ENCODE data around the gene POT1. TPM values are rescaled to one million over a fixed set of nuclear protein-coding genes. Genes with fewer than 3 reads are reported as not detected.
"Not testable (repeated sequence)": the region's sequence is repeated elsewhere in the genome, so short reads cannot be mapped to it uniquely, and the experiment has no call there.

The POT1 gene
- 10 to 100 TPM; 27.3 to 27.8 TPM for total RNA-seq

GRCh38 chr7:124929467-124930172, at the start of gene POT1:
POT1 (minus strand) TSS chr7:124929825; CDS start chr7:124897173, 32,652 bp downstream.
- peaks cover 10% of the 10 kb centered on the region for H3K36me3 Mint-ChIP-seq
- ATAC-seq: peak; percentile 100
- H3K27me3 Mint-ChIP-seq: no peaks in the 10 kb centered on the region
- H3K27ac Mint-ChIP-seq: peak within 1 kb of the TSS; percentile 90 to 97
- DNase-seq (ENCODE audit: low spot score): peak; percentile 98
- no peaks in the 10 kb centered on the region for H3K9me3 Mint-ChIP-seq
- peaks cover 25 to 32% of the 10 kb centered on the region in 2 donors for H3K4me1 Mint-ChIP-seq (ENCODE audit: low read depth in 2 of 2)
- peak within 1 kb of the TSS; percentile 97 for H3K4me3 Mint-ChIP-seq

GRCh38 chr7:124975131-124975530, 45.5 kb upstream of the POT1 start:
- not testable (repeated sequence) for H3K36me3 Mint-ChIP-seq; H3K4me3 Mint-ChIP-seq; H3K4me1 Mint-ChIP-seq (ENCODE audit: low read depth in 2 of 2); ATAC-seq; H3K27me3 Mint-ChIP-seq; H3K27ac Mint-ChIP-seq; DNase-seq (ENCODE audit: low spot score)
- H3K9me3 Mint-ChIP-seq: peaks cover 11% of the 10 kb centered on the region

- Mint-ChIP-seq H3K27me3 (no peaks in the 10 kb centered on the region), H3K4me1 (ENCODE audit: low read depth in 2 of 2) (no peaks in the 10 kb centered on the region), H3K36me3 (no peaks in the 10 kb centered on the region), H3K9me3 (peaks cover 3% of the 10 kb centered on the region), H3K4me3 (no peak overlapping the region), H3K27ac (no peak overlapping the region)
- no peak for ATAC-seq
- no peak for DNase-seq (ENCODE audit: low spot score)
Measured at GRCh38 chr7:124965553-124965952, 35.9 kb upstream of the POT1 start.

- Mint-ChIP-seq H3K27me3 (no peaks in the 10 kb centered on the region), H3K4me3 (no peak overlapping the region), H3K36me3 (peaks cover 7% of the 10 kb centered on the region), H3K4me1 (ENCODE audit: low read depth in 2 of 2) (no peaks in the 10 kb centered on the region), H3K27ac (no peak overlapping the region), H3K9me3 (peaks cover 9% of the 10 kb centered on the region)
- ATAC-seq (no peak), DNase-seq (ENCODE audit: low spot score) (no peak)
Measured at GRCh38 chr7:124959676-124960075, 30.1 kb upstream of the POT1 start.

GRCh38 chr7:124957952-124958351, 28.3 kb upstream of the POT1 start:
- not testable (repeated sequence) for H3K4me1 Mint-ChIP-seq (ENCODE audit: low read depth in 2 of 2); DNase-seq (ENCODE audit: low spot score); H3K27ac Mint-ChIP-seq; H3K4me3 Mint-ChIP-seq; H3K27me3 Mint-ChIP-seq; H3K9me3 Mint-ChIP-seq; ATAC-seq; H3K36me3 Mint-ChIP-seq

GRCh38 chr7:124956160-124956559, 26.5 kb upstream of the POT1 start:
- ATAC-seq (no peak), DNase-seq (ENCODE audit: low spot score) (no peak)
- no peaks in the 10 kb centered on the region for H3K27me3 Mint-ChIP-seq
- H3K27ac Mint-ChIP-seq: no peak overlapping the region
- H3K4me3 Mint-ChIP-seq: no peak overlapping the region
- H3K4me1 Mint-ChIP-seq (ENCODE audit: low read depth in 2 of 2): no peaks in the 10 kb centered on the region
- H3K36me3 Mint-ChIP-seq: peaks cover 7% of the 10 kb centered on the region
- H3K9me3 Mint-ChIP-seq: peaks cover 9% of the 10 kb centered on the region

- peaks cover 6% of the 10 kb centered on the region for H3K9me3 Mint-ChIP-seq
- peaks cover 2 to 9% of the 10 kb centered on the region in 2 donors for H3K27me3 Mint-ChIP-seq
- DNase-seq (ENCODE audit: low spot score) (no peak), ATAC-seq (no peak)
- H3K27ac Mint-ChIP-seq: no peak overlapping the region
- no peak overlapping the region for H3K4me3 Mint-ChIP-seq
- no peaks in the 10 kb centered on the region for H3K4me1 Mint-ChIP-seq (ENCODE audit: low read depth in 2 of 2)
- peaks cover 7% of the 10 kb centered on the region for H3K36me3 Mint-ChIP-seq
Measured at GRCh38 chr7:124954790-124955189, 25.2 kb upstream of the POT1 start.

- ATAC-seq (no peak), DNase-seq (ENCODE audit: low spot score) (no peak)
- Mint-ChIP-seq H3K9me3 (peaks cover 10% of the 10 kb centered on the region), H3K4me3 (no peak overlapping the region), H3K36me3 (peaks cover 15% of the 10 kb centered on the region), H3K27me3 (peaks cover 21 to 40% of the 10 kb centered on the region in 2 donors), H3K27ac (no peak overlapping the region), H3K4me1 (ENCODE audit: low read depth in 2 of 2) (no peaks in the 10 kb centered on the region)
Measured at GRCh38 chr7:124945680-124946079, 16.1 kb upstream of the POT1 start.

- H3K4me1 Mint-ChIP-seq (ENCODE audit: low read depth in 2 of 2): no peaks in the 10 kb centered on the region
- DNase-seq (ENCODE audit: low spot score) (no peak), ATAC-seq (no peak)
- peaks cover 19 to 25% of the 10 kb centered on the region in 2 donors for H3K27me3 Mint-ChIP-seq
- peaks cover 10% of the 10 kb centered on the region for H3K9me3 Mint-ChIP-seq
- H3K36me3 Mint-ChIP-seq: peaks cover 15% of the 10 kb centered on the region
- H3K4me3 Mint-ChIP-seq: no peak overlapping the region
- no peak overlapping the region for H3K27ac Mint-ChIP-seq
Measured at GRCh38 chr7:124943472-124943871, 13.8 kb upstream of the POT1 start.

- DNase-seq (ENCODE audit: low spot score) (no peak), ATAC-seq (no peak)
- Mint-ChIP-seq H3K36me3 (peaks cover 12% of the 10 kb centered on the region), H3K4me3 (no peak overlapping the region), H3K27ac (no peak overlapping the region), H3K9me3 (peaks cover 10% of the 10 kb centered on the region), H3K4me1 (ENCODE audit: low read depth in 2 of 2) (no peaks in the 10 kb centered on the region), H3K27me3 (peaks cover 19 to 25% of the 10 kb centered on the region in 2 donors)
Measured at GRCh38 chr7:124942399-124942798, 12.8 kb upstream of the POT1 start.

GRCh38 chr7:124940306-124940705, 10.7 kb upstream of the POT1 start:
- no peaks in the 10 kb centered on the region for H3K4me1 Mint-ChIP-seq (ENCODE audit: low read depth in 2 of 2)
- no peak for DNase-seq (ENCODE audit: low spot score)
- H3K9me3 Mint-ChIP-seq: no peaks in the 10 kb centered on the region
- H3K27me3 Mint-ChIP-seq: peaks cover 14 to 19% of the 10 kb centered on the region in 2 donors
- H3K36me3 Mint-ChIP-seq: no peaks in the 10 kb centered on the region
- no peak for ATAC-seq
- H3K4me3 Mint-ChIP-seq: no peak overlapping the region
- no peak overlapping the region for H3K27ac Mint-ChIP-seq

- H3K4me1 Mint-ChIP-seq (ENCODE audit: low read depth in 2 of 2): no peaks in the 10 kb centered on the region
- H3K4me3 Mint-ChIP-seq: no peak overlapping the region
- no peak for ATAC-seq
- peaks cover 14 to 19% of the 10 kb centered on the region in 2 donors for H3K27me3 Mint-ChIP-seq
- DNase-seq (ENCODE audit: low spot score): no peak
- no peak overlapping the region for H3K27ac Mint-ChIP-seq
- no peaks in the 10 kb centered on the region for H3K9me3 Mint-ChIP-seq
- no peaks in the 10 kb centered on the region for H3K36me3 Mint-ChIP-seq
Measured at GRCh38 chr7:124938128-124938527, 8.5 kb upstream of the POT1 start.

- Mint-ChIP-seq H3K4me1 (ENCODE audit: low read depth in 2 of 2) (no peaks in the 10 kb centered on the region), H3K27me3 (peaks cover 14 to 19% of the 10 kb centered on the region in 2 donors), H3K9me3 (no peaks in the 10 kb centered on the region), H3K27ac (no peak overlapping the region), H3K36me3 (no peaks in the 10 kb centered on the region), H3K4me3 (no peak overlapping the region)
- no peak for DNase-seq (ENCODE audit: low spot score)
- no peak for ATAC-seq
Measured at GRCh38 chr7:124937076-124937475, 7.5 kb upstream of the POT1 start.

GRCh38 chr7:124934841-124935240, 5.2 kb upstream of the POT1 start:
- no peak for ATAC-seq
- Mint-ChIP-seq H3K27me3 (peaks cover 9 to 19% of the 10 kb centered on the region in 2 donors), H3K9me3 (no peaks in the 10 kb centered on the region), H3K27ac (no peak overlapping the region), H3K4me1 (ENCODE audit: low read depth in 2 of 2) (no peaks in the 10 kb centered on the region), H3K36me3 (no peaks in the 10 kb centered on the region), H3K4me3 (no peak overlapping the region)
- no peak for DNase-seq (ENCODE audit: low spot score)
